Right lobe of liver (tissue), 4 donors: ENCODE results near the gene RUNDC3A.

Experiments used
- POLR2A ChIP-seq: fragments of 450-650 bp; IDR thresholded peaks from one replicate; pipeline ENCODE4 v1.6.1; 2017; ENCODE audit warnings: antibody characterized with exemption, mild to moderate bottlenecking
- TF ChIP-seq, protein P1 (sequence below), 4 donors: fragments of 200-600 bp in 3 of 4; fragments of 450-650 bp in 1 of 4; IDR thresholded peaks; one replicate each; pipeline versions ENCODE4 v1.5.1 to v1.8.0; 2016 to 2022; ENCODE audit warnings: antibody characterized with exemption in 4 of 4, mild to moderate bottlenecking in 2 of 4
- donor health status: DM: no; HTN: no; CAD: no.
- donor health status: DM: no; HTN: no; CAD: no.
- donor health status: DM: no; HTN: yes; CAD: no.

DNA sequence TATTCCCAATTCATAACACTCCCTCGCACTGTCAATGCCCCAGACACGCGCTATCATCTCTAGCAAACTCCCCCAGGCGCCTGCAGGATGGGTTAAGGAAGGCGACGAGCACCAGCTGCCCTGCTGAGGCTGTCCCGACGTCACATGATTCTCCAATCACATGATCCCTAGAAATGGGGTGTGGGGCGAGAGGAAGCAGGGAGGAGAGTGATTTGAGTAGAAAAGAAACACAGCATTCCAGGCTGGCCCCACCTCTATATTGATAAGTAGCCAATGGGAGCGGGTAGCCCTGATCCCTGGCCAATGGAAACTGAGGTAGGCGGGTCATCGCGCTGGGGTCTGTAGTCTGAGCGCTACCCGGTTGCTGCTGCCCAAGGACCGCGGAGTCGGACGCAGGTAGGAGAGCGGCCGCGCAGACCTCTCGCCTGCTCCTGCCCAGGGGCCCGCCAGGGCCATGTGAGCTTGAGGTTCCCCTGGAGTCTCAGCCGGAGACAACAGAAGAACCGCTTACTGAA is 36.6 kb downstream of the RUNDC3A start, which contains the start of gene GRN:
- TF ChIP-seq, protein P1, sequence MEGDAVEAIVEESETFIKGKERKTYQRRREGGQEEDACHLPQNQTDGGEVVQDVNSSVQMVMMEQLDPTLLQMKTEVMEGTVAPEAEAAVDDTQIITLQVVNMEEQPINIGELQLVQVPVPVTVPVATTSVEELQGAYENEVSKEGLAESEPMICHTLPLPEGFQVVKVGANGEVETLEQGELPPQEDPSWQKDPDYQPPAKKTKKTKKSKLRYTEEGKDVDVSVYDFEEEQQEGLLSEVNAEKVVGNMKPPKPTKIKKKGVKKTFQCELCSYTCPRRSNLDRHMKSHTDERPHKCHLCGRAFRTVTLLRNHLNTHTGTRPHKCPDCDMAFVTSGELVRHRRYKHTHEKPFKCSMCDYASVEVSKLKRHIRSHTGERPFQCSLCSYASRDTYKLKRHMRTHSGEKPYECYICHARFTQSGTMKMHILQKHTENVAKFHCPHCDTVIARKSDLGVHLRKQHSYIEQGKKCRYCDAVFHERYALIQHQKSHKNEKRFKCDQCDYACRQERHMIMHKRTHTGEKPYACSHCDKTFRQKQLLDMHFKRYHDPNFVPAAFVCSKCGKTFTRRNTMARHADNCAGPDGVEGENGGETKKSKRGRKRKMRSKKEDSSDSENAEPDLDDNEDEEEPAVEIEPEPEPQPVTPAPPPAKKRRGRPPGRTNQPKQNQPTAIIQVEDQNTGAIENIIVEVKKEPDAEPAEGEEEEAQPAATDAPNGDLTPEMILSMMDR (IDR thresholded peaks at IDR 0.05), result no peak
- peak; percentile 91 for TF ChIP-seq POLR2A
